ENCODE measurements around the gene CNPY2. TPM values are rescaled to one million over a fixed set of nuclear protein-coding genes. Genes with fewer than 3 reads are reported as not detected.

Gene CNPY2
- 103 to 164 TPM (median 154 TPM) in 5 replicates for total RNA-seq (2022; extraction: Qiagen RNA extraction; ENCODE audit: low read depth)

DNA sequence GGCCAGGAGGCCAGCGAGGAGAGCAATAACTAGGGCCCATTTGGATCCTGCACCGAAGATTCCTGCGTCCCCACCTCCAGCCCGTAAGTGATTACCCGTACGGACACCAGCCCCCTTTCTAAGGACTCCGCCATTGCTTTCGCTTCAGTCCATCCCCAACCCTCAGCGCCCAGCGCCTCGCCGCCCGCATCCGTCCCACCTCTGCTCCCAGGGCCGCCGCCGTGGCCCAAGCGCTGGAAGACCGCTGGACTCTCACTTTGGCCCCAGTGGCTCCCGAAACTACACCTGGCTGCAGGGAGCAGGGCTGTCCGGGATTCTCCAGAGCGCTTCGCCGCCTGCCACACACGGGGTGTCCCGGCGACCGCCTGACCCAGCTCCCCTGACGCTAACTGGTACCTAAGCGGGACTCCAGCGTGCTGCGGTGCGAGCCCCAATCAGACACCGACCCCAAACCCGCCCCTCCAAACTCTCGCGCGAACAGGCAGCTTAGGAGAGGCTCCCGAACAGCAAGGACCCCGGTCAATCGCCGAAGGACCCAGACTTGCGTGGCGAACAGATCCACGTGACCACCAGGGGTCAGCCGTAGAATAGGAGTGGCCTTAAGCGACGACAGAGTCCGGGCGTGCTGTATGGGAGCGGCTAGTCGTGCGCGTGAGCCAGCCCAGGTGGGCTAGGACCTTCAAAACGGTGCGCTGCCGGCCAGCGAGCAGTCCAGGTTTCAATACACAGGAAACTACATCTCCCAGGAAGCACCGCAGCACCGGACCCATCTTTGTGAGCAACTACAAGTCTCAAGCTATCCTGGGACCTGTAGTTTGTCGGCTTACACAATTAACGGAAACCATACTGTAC, at the start of gene CNPY2:
CNPY2 (minus strand) TSS at position 367 of the 852 bp plus-strand sequence. CDS start 771 bp downstream, outside the sequence.

DNA sequence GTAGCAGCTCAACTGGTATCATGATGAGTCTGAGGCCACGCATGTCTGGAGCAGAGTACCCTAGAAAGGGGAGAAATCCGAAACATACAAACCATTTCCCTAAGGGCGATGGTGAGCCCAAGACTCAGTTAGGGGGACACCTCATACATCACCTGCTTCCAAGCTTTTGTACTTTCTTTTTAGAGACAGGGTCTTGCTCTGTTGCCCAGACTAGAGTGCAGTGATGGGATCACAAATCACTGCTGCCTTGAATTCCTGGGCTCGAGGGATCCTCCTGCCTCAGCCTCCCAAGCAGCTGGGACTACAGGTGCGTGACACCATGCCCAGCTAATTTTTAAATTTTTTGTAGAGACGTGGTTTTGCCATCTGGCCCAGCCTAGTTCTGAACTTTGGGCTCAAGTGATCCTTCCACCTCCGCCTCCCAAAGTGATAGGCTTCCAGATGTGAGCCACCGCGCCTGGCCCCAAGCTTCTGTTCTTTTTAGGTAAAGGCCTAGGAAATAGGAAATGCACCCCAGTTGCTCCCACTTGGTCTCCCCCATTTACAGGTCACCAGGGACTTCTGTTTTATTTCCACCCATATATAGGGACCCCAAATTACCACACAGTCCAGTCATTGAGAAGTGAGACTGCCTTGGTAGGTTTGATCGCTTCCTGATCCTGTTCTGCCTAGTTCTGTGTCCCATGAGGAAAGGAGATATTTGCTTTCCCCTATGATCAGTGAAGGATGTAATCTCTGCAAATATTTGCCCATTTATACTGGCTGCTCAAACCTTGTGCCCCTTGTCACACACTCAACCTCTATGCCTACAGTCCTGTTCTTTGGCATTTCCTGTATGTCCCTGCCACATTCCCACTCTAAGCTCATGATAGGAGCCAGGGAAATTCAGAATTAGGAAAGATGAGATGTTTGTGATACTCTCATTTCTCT, 46.6 kb upstream of the CNPY2 start, which contains the start of gene APOF:
APOF (minus strand) TSS at position 728 of the 930 bp plus-strand sequence; CDS start at position 616, 112 bp downstream.

DNA sequence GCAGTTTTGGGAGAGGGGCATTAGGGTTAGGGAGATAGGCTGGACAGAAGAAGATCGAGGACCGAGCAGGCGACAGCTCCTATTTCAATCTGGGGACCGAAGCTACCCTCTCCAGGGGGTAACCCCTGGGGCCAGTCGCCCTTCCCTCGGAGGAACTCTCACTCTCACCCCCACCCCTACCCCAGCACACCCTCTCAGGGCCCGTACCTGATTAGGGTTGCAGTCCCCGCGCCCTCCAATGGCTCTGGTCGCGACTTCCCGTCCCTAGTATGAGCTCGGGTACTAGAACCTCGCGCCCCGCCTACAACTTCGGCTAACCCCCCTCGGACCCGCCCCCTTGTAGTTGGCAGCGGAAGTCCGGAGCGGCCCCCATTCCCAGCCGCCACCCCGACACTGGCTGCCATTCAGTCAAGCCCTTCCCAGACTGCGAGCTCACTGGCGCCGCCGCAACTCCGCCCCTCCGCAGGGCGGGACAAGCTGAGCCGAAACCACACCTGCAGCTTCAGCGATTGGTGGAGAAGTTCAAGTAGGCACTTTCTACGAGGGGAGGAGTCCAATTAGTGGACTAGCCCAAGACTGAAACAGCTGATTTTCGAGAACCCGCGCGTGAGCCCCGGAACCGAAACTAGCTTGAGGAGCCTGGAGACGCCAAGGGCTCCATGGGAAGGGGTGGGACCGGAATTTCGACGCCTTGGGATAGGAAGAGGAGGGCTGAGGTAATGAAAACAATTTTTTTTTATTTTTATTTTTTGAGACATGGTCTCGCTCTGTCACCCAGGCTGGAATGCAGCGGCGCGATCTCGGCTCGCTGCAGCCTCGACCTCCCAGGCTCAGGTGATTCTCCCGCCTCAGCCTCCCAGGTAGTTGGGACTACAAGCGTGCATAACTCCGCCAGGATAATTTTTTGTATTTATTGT, 44.3 kb upstream of the CNPY2 start, which contains the start of gene STAT2:
STAT2 (minus strand) TSS at position 257 of the 917 bp plus-strand sequence. CDS start 3,536 bp downstream, outside the sequence.

DNA sequence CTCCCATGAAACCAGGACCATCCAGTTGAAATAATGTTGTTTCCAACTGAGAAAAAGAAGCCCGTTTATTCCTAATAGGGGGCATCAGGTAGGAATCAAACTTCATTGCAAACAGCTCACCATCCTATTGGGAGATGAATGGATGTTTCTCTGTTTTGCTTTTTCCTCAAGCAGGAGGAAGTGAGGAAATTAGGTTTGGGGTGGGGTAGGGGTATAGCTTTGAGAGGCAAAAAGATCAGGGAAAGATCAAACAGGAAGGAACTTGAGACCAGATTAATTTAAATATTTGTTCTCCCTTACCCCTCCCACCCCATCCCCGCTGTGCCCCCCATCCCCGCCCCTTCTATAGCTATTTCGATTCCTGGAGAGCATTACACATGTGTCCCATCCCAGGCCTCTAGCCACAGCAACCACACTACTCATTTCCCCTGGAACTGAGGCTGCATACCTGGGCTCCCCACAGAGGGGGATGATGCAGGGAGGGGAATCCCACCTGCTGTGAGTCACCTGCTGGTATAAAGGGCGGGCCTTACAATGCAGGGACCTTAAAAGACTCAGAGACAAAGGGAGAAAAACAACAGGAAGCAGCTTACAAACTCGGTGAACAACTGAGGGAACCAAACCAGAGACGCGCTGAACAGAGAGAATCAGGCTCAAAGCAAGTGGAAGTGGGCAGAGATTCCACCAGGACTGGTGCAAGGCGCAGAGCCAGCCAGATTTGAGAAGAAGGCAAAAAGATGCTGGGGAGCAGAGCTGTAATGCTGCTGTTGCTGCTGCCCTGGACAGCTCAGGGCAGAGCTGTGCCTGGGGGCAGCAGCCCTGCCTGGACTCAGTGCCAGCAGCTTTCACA, 22.7 kb upstream of the CNPY2 start, which contains the start of gene IL23A:
IL23A (plus strand) TSS at position 577 of the 850 bp plus-strand sequence; CDS start at position 738, 161 bp downstream.

DNA sequence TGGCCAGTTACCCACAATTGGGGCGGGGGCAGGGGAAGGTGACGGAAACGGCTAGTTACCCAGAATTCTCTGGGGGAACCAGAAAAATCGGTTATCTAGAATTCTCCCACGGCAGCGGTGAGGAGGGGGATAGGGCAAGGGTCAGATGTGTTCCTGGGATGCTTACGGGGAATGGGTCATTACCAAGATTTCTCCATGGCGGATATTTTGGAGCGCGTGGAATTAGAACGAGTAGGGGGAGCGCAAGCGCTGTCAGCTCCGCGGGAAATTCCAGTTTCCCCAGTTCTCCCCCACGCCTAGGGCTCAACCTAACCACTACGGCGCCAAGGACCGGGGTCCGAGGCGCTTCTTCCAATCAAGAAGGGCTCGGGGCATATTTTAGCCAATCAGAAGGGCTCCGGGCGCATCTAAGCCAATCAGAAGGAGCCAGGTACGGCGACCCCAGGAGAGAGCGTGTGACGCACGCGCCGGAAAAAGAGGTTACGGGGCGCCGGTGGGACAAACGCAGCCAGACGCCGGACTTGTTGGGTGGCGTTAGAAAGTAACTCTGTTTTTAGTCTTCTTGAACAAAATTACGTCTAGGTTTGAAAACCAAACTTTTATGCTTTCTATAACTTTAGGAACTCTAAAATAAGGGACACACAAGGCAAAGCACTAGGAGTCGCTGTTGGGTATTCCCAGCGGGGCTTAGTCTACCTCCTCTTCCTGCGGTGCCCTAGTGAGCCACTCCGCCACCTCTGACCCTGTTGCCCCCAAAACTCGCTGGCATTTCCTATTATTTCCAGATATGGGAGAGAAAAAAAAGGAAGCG, 18.1 kb upstream of the CNPY2 start, which contains the start of gene PAN2:
PAN2 (minus strand) TSS at position 322 of the 811 bp plus-strand sequence. CDS start 906 bp downstream, outside the sequence.

DNA sequence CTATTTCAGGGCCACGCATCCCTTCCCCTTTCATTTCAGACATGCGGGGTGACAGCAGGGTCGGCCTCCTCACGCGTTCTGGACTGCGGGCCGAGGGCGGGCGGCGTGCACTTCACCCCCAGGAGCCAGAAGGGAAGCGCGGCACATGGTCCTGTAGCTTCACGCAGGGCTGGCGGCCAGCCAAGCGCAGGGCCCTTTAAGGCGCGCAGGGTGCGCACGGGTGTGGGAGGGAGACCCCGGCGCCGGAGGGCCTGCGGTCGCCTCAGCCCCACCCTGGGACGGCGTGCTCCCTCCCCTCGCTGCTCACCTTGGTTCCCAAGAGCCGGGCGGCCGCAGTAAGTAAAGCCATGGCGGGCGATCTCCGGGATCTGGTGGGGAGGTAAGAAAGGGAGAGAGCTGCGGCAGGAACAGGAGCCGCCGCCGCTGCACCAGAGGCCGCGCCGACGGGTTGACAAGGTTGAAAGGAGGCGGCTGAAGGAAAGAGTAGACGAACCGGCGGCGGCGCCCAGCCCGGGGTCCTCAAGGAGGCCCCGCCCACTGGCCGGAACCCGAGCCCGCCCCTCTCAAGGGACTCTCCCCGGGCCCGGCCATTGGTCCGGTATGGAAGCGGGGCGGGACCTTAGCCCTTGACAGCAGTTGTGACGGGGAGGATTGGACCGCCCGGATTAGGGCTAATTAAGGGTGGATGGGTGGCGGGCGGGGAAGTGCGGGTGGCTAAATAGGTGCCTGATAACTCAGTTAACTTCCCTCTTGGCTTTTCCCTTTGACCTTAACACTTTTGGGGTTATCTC, 15.7 kb downstream of the CNPY2 start, which contains the start of gene CS:
CS (minus strand) TSS at position 478 of the 791 bp plus-strand sequence; CDS start at position 349, 129 bp downstream.

DNA sequence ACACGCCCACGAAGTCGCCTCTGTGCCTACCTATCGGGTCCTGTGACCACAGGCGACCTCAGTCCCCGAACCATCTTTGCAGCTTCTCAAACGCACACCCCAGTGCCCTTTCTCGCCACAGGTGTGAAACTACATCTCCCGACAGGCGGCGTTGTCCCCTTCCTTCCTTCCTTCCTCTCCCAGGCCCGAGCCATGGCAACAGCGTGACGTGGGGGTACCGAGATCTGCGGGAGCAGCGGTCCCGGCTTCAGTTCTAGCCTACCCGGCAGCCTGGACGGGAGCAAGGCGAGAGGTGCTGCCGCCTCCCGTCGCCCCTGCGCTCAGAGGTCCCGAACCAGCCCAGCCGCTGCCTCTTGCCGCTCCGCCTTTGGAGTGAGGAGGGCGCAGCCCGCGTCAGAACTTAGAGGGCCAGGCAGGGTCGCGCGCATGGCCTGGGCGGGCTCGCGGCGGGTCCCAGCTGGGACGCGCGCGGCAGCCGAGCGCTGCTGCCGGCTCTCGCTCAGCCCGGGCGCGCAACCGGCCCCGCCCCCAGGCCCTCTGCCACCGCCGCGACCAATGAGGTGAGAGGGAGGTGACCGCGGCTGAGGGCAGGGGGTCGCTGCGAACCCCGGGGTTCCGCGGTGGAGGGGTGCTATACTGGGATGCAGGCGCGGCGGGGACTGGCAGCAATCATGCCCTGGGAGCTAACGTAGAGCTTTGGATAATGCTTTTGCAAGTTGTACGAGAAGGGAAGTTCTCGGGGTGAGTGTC, 48.9 kb downstream of the CNPY2 start, which contains the start of gene COQ10A:
COQ10A (plus strand) TSS at position 250 of the 750 bp plus-strand sequence; CDS start at position 427, 177 bp downstream.

Other genes with a start within 250 kb of the CNPY2 start
- 1.4 to 2.8 TPM (median 1.6 TPM) in 5 replicates for gene ERBB3, start 235.8 kb downstream of the CNPY2 start, total RNA-seq (2022; extraction: Qiagen RNA extraction; ENCODE audit: low read depth)
- 303 to 383 TPM (median 320 TPM) in 5 replicates for gene PA2G4, start 211.4 kb downstream of the CNPY2 start, total RNA-seq (2022; extraction: Qiagen RNA extraction; ENCODE audit: low read depth)
- 4,992 to 6,106 TPM (median 5,652 TPM) in 5 replicates for gene RPL41, start 199.4 kb downstream of the CNPY2 start, total RNA-seq (2022; extraction: Qiagen RNA extraction; ENCODE audit: low read depth)
- gene ZC3H10, start 197.7 kb downstream of the CNPY2 start, total RNA-seq (2022; extraction: Qiagen RNA extraction; ENCODE audit: low read depth) = 2.2 to 3.8 TPM (median 3.1 TPM) in 5 replicates
- 62.8 to 69.8 TPM (median 63.7 TPM) in 5 replicates for gene ESYT1, start 187.7 kb downstream of the CNPY2 start, total RNA-seq (2022; extraction: Qiagen RNA extraction; ENCODE audit: low read depth)
- gene MYL6B, start 163.4 kb downstream of the CNPY2 start, total RNA-seq (2022; extraction: Qiagen RNA extraction; ENCODE audit: low read depth) = 66.1 to 86.2 TPM (median 83.4 TPM) in 5 replicates
- 2,112 to 2,769 TPM (median 2,181 TPM) in 5 replicates for gene MYL6, start 157.6 kb downstream of the CNPY2 start, total RNA-seq (2022; extraction: Qiagen RNA extraction; ENCODE audit: low read depth)
- gene SMARCC2, start 126.5 kb downstream of the CNPY2 start, total RNA-seq (2022; extraction: Qiagen RNA extraction; ENCODE audit: low read depth) = 32.3 to 42.9 TPM (median 37.8 TPM) in 5 replicates
- gene RNF41, start 94.1 kb downstream of the CNPY2 start, total RNA-seq (2022; extraction: Qiagen RNA extraction; ENCODE audit: low read depth) = 20.9 to 27.7 TPM (median 25.3 TPM) in 5 replicates
- gene NABP2, start 91.6 kb downstream of the CNPY2 start, total RNA-seq (2022; extraction: Qiagen RNA extraction; ENCODE audit: low read depth) = 55.5 to 65.1 TPM (median 61.3 TPM) in 5 replicates
- gene SLC39A5, start 85.9 kb downstream of the CNPY2 start, total RNA-seq (2022; extraction: Qiagen RNA extraction; ENCODE audit: low read depth) = 0.13 TPM in 1 of 5 replicates, not detected in the others
- gene ANKRD52, start 57.6 kb downstream of the CNPY2 start, total RNA-seq (2022; extraction: Qiagen RNA extraction; ENCODE audit: low read depth) = 40.5 to 51.3 TPM (median 45.3 TPM) in 5 replicates
- gene COQ10A, start 49.0 kb downstream of the CNPY2 start, total RNA-seq (2022; extraction: Qiagen RNA extraction; ENCODE audit: low read depth) = 17.7 to 20.7 TPM (median 19.9 TPM) in 5 replicates
- gene CS, start 15.7 kb downstream of the CNPY2 start, total RNA-seq (2022; extraction: Qiagen RNA extraction; ENCODE audit: low read depth) = 147 to 170 TPM (median 156 TPM) in 5 replicates
- 15.0 to 16.0 TPM (median 15.7 TPM) in 5 replicates for gene PAN2, start 18.0 kb upstream of the CNPY2 start, total RNA-seq (2022; extraction: Qiagen RNA extraction; ENCODE audit: low read depth)
- gene IL23A, start 22.9 kb upstream of the CNPY2 start, total RNA-seq (2022; extraction: Qiagen RNA extraction; ENCODE audit: low read depth) = 0.29 to 1.2 TPM (median 0.56 TPM) in 5 replicates
- gene STAT2, start 44.1 kb upstream of the CNPY2 start, total RNA-seq (2022; extraction: Qiagen RNA extraction; ENCODE audit: low read depth) = 11.5 to 14.8 TPM (median 12.1 TPM) in 5 replicates
- gene APOF, start 46.9 kb upstream of the CNPY2 start, total RNA-seq (2022; extraction: Qiagen RNA extraction; ENCODE audit: low read depth) = not detected in 5 replicates
- gene TIMELESS, start 133.4 kb upstream of the CNPY2 start, total RNA-seq (2022; extraction: Qiagen RNA extraction; ENCODE audit: low read depth) = 37.7 to 39.6 TPM (median 38.6 TPM) in 5 replicates
- gene MIP, start 138.7 kb upstream of the CNPY2 start, total RNA-seq (2022; extraction: Qiagen RNA extraction; ENCODE audit: low read depth) = 0.14 to 0.26 TPM (median 0.20 TPM) in 3 of 5 replicates, not detected in the others
- 1.7 to 2.0 TPM (median 1.8 TPM) in 5 replicates for gene SPRYD4, start 152.6 kb upstream of the CNPY2 start, total RNA-seq (2022; extraction: Qiagen RNA extraction; ENCODE audit: low read depth)
- gene GLS2, start 172.2 kb upstream of the CNPY2 start, total RNA-seq (2022; extraction: Qiagen RNA extraction; ENCODE audit: low read depth) = 0.12 to 0.25 TPM (median 0.17 TPM) in 5 replicates
- gene RBMS2, start 205.8 kb upstream of the CNPY2 start, total RNA-seq (2022; extraction: Qiagen RNA extraction; ENCODE audit: low read depth) = 10.4 to 16.3 TPM (median 14.0 TPM) in 5 replicates

Measured in A549 treated with CpdA at 1 μM for 4 hours (cell line).